ENCODE data around the gene NTN3. TPM values are rescaled to one million over a fixed set of nuclear protein-coding genes. Genes with fewer than 3 reads are reported as not detected.
A peak's percentile ranks its signal among the peaks of the same experiment; 100 is the strongest.

NTN3 gene
- total RNA-seq, 1 donor from 2014 or later = not detected

GRCh38 chr16:2500430-2500917, 29.4 kb downstream of the NTN3 start:
- intact Hi-C loops (cut with micrococcal nuclease) = no loop called here
- H3K27me3 Mint-ChIP-seq (ENCODE audit: low read depth) = no peaks in the 10 kb centered on the region
- DNase-seq (ENCODE audit: low spot score) = no peak
- no peaks in the 10 kb centered on the region for H3K4me1 Mint-ChIP-seq (ENCODE audit: low read depth)
- no peaks in the 10 kb centered on the region for H3K9me3 Mint-ChIP-seq
- no peak overlapping the region for H3K4me3 Mint-ChIP-seq (ENCODE audit: low read depth)
- H3K27ac Mint-ChIP-seq = no peak overlapping the region
- H3K36me3 Mint-ChIP-seq (ENCODE audit: low read depth) = peaks cover 3% of the 10 kb centered on the region

- DNase-seq (ENCODE audit: low spot score) = peak; percentile 69
- H3K27me3 Mint-ChIP-seq (ENCODE audit: low read depth) = no peaks in the 10 kb centered on the region
- H3K36me3 Mint-ChIP-seq (ENCODE audit: low read depth) = peaks cover 3% of the 10 kb centered on the region
- intact Hi-C loops (cut with micrococcal nuclease) = no loop called here
- no peaks in the 10 kb centered on the region for H3K4me1 Mint-ChIP-seq (ENCODE audit: low read depth)
- H3K9me3 Mint-ChIP-seq = no peaks in the 10 kb centered on the region
- no peak overlapping the region for H3K4me3 Mint-ChIP-seq (ENCODE audit: low read depth)
- H3K27ac Mint-ChIP-seq = no peak overlapping the region
Measured at GRCh38 chr16:2500918-2501750, 30.0 kb downstream of the NTN3 start.

GRCh38 chr16:2501946-2502895, 31.1 kb downstream of the NTN3 start:
- Mint-ChIP-seq H3K36me3 (ENCODE audit: low read depth) (peaks cover 3% of the 10 kb centered on the region), H3K9me3 (no peaks in the 10 kb centered on the region)

GRCh38 chr16:2505695-2506094, 34.6 kb downstream of the NTN3 start:
- intact Hi-C loops (cut with micrococcal nuclease) = no loop called here
- H3K27me3 Mint-ChIP-seq (ENCODE audit: low read depth) = no peaks in the 10 kb centered on the region
- no peaks in the 10 kb centered on the region for H3K9me3 Mint-ChIP-seq
- no peak overlapping the region for H3K27ac Mint-ChIP-seq
- H3K4me3 Mint-ChIP-seq (ENCODE audit: low read depth) = no peak overlapping the region
- no peaks in the 10 kb centered on the region for H3K4me1 Mint-ChIP-seq (ENCODE audit: low read depth)
- no peaks in the 10 kb centered on the region for H3K36me3 Mint-ChIP-seq (ENCODE audit: low read depth)
- DNase-seq (ENCODE audit: low spot score) = no peak

More at GRCh38 chr16:2501946-2502895, 31.1 kb downstream of the NTN3 start:
- intact Hi-C loops (cut with micrococcal nuclease) = no loop called here
- no peak for DNase-seq (ENCODE audit: low spot score)
- no peak overlapping the region for H3K4me3 Mint-ChIP-seq (ENCODE audit: low read depth)
- no peaks in the 10 kb centered on the region for H3K4me1 Mint-ChIP-seq (ENCODE audit: low read depth)
- H3K27ac Mint-ChIP-seq = no peak overlapping the region
- H3K27me3 Mint-ChIP-seq (ENCODE audit: low read depth) = no peaks in the 10 kb centered on the region

GRCh38 chr16:2507052-2507659, 36.1 kb downstream of the NTN3 start:
- no peak overlapping the region for H3K27ac Mint-ChIP-seq
- no peaks in the 10 kb centered on the region for H3K36me3 Mint-ChIP-seq (ENCODE audit: low read depth)
- no peaks in the 10 kb centered on the region for H3K4me1 Mint-ChIP-seq (ENCODE audit: low read depth)
- no peaks in the 10 kb centered on the region for H3K27me3 Mint-ChIP-seq (ENCODE audit: low read depth)
- H3K9me3 Mint-ChIP-seq = no peaks in the 10 kb centered on the region
- intact Hi-C loops (cut with micrococcal nuclease) = no loop called here
- no peak overlapping the region for H3K4me3 Mint-ChIP-seq (ENCODE audit: low read depth)
- no peak for DNase-seq (ENCODE audit: low spot score)

- intact Hi-C loops (cut with micrococcal nuclease) = no loop called here
- H3K36me3 Mint-ChIP-seq (ENCODE audit: low read depth) = no peaks in the 10 kb centered on the region
- H3K9me3 Mint-ChIP-seq = no peaks in the 10 kb centered on the region
- H3K27me3 Mint-ChIP-seq (ENCODE audit: low read depth) = no peaks in the 10 kb centered on the region
- no peak for DNase-seq (ENCODE audit: low spot score)
- H3K4me1 Mint-ChIP-seq (ENCODE audit: low read depth) = peaks cover under 1% of the 10 kb centered on the region
- no peak overlapping the region for H3K4me3 Mint-ChIP-seq (ENCODE audit: low read depth)
- H3K27ac Mint-ChIP-seq = no peak overlapping the region
Measured at GRCh38 chr16:2507665-2508064, 36.6 kb downstream of the NTN3 start.

GRCh38 chr16:2508722-2509400, 37.8 kb downstream of the NTN3 start:
- peaks cover 7% of the 10 kb centered on the region for H3K4me1 Mint-ChIP-seq (ENCODE audit: low read depth)
- no peaks in the 10 kb centered on the region for H3K36me3 Mint-ChIP-seq (ENCODE audit: low read depth)

GRCh38 chr16:2511128-2511800, 40.2 kb downstream of the NTN3 start:
- no peaks in the 10 kb centered on the region for H3K27me3 Mint-ChIP-seq (ENCODE audit: low read depth)
- intact Hi-C loops (cut with micrococcal nuclease) = loop anchor here (5.0 to 10.0 kb wide), 3 partner anchors 169 to 356 kb away; partner anchors contain the start of genes ABCA3, RNPS1 and TRAF7
- no peak for DNase-seq (ENCODE audit: low spot score)
- H3K27ac Mint-ChIP-seq = no peak overlapping the region
- no peak overlapping the region for H3K4me3 Mint-ChIP-seq (ENCODE audit: low read depth)
- peaks cover 18% of the 10 kb centered on the region for H3K4me1 Mint-ChIP-seq (ENCODE audit: low read depth)
- no peaks in the 10 kb centered on the region for H3K9me3 Mint-ChIP-seq
- H3K36me3 Mint-ChIP-seq (ENCODE audit: low read depth) = peaks cover 5% of the 10 kb centered on the region

More at GRCh38 chr16:2508722-2509400, 37.8 kb downstream of the NTN3 start:
- no peak overlapping the region for H3K27ac Mint-ChIP-seq
- DNase-seq (ENCODE audit: low spot score) = no peak
- no peaks in the 10 kb centered on the region for H3K9me3 Mint-ChIP-seq
- intact Hi-C loops (cut with micrococcal nuclease) = no loop called here
- H3K4me3 Mint-ChIP-seq (ENCODE audit: low read depth) = no peak overlapping the region
- no peaks in the 10 kb centered on the region for H3K27me3 Mint-ChIP-seq (ENCODE audit: low read depth)

GRCh38 chr16:2511996-2512734, 41.1 kb downstream of the NTN3 start:
- Mint-ChIP-seq H3K4me3 (ENCODE audit: low read depth) (peak overlapping the region; percentile 74), H3K27ac (peak overlapping the region; percentile 80), H3K27me3 (ENCODE audit: low read depth) (no peaks in the 10 kb centered on the region), H3K4me1 (ENCODE audit: low read depth) (peaks cover 26% of the 10 kb centered on the region), H3K9me3 (no peaks in the 10 kb centered on the region), H3K36me3 (ENCODE audit: low read depth) (peaks cover 13% of the 10 kb centered on the region)
- intact Hi-C loops (cut with micrococcal nuclease) = loop anchor here (2.0 to 10.0 kb wide), 6 partner anchors 21 to 357 kb away; partner anchors contain the start of genes ABCA3, CCNF, E4F1 and RNPS1
- DNase-seq (ENCODE audit: low spot score) = no peak

GRCh38 chr16:2512735-2513404, 41.8 kb downstream of the NTN3 start:
- H3K4me1 Mint-ChIP-seq (ENCODE audit: low read depth) = peaks cover 29% of the 10 kb centered on the region
- no peaks in the 10 kb centered on the region for H3K9me3 Mint-ChIP-seq
- H3K36me3 Mint-ChIP-seq (ENCODE audit: low read depth) = peaks cover 13% of the 10 kb centered on the region
- H3K27me3 Mint-ChIP-seq (ENCODE audit: low read depth) = no peaks in the 10 kb centered on the region
- H3K4me3 Mint-ChIP-seq (ENCODE audit: low read depth) = peak overlapping the region; percentile 74
- peak overlapping the region; percentile 80 for H3K27ac Mint-ChIP-seq
- intact Hi-C loops (cut with micrococcal nuclease) = loop anchor here (2.0 to 10.0 kb wide), 6 partner anchors 20 to 358 kb away; partner anchors contain the start of genes ABCA3, CCNF, E4F1 and RNPS1
- DNase-seq (ENCODE audit: low spot score) = no peak

All from activated T-helper 2 cell treated with anti-CD3 and anti-CD28 coated beads, Interferon-gamma antibody, Interleukin-2, Interleukin-4, amounts not matched to agents 10 μg/mL and 5 μg/mL and 100 μg/mL, durations not matched to agents 14 hours and 24 hours and 36 hours (primary cell).